ENCODE data around the gene HK1. TPM values are rescaled to one million over a fixed set of nuclear protein-coding genes. Genes with fewer than 3 reads are reported as not detected.
A peak's percentile ranks its signal among the peaks of the same experiment; 100 is the strongest.

HK1 gene
- total and polyA plus RNA-seq, 2 of the 13 experiments (the other 11 are each of a cell fraction or from before 2014, with no cell fraction given) = 0.29 to 1.5 TPM

- POLR2A ChIA-PET = no interaction called here
Measured at GRCh38 chr10:69232252-69232651, 46.0 kb upstream of the HK1 start.

DNA sequence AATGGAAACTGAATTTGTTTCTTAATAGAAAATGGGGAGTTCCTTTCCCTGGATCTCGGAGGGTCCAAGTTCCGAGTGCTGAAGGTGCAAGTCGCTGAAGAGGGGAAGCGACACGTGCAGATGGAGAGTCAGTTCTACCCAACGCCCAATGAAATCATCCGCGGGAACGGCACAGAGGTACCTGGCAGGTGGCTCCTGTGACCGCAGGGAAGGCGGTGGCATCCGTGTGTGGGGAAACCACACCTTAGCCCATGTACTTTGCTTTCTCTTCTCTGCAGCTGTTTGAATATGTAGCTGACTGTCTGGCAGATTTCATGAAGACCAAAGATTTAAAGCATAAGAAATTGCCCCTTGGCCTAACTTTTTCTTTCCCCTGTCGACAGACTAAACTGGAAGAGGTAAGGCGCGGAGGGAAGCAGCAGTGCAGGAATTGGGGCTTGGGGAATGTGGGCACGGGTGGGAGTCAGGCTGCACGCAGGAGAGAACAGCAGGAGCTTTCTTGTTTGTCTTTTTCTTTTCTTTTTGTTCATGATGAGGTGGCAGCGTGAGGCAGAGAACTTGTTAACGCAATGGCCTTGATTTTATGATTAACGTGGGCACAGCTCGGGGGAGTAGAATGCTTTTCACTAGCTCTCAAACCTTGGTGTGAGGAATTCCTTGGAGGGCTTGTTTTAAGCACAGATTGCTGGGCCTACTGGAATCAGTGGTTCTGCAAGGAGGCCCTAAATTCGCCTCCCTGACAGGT is 45.4 kb upstream of the HK1 start:
- no peak overlapping the region for H3K4me2 ChIP-seq (ENCODE audit: low read depth, low read length)
- H3K79me2 ChIP-seq (ENCODE audit: insufficient read depth, low read length) = no peaks in the 10 kb centered on the region
- BruUV-seq (replicated peaks) = no TSS peak
- H4K20me1 ChIP-seq (ENCODE audit: insufficient read depth, low read length) = no peaks in the 10 kb centered on the region; the same call in 1 of the 2 replicates
- H3K9me3 ChIP-seq (ENCODE audit: low read length) = no peaks in the 10 kb centered on the region
- POLR2A ChIA-PET = no interaction called here
- intact Hi-C loops (cut with micrococcal nuclease; ENCODE audit: unreplicated experiment) (no loop called here), in situ Hi-C loops (cut with HindIII; ENCODE audit: extremely low pct_ligation_motif_present, low pct_unique_long_range_greater_than_20kb) (loop anchor here (10.0 kb wide), 1 partner anchor 272 kb away; no protein-coding TSS in a partner anchor)
- no peak overlapping the region for H2AFZ ChIP-seq (ENCODE audit: low read length)
- no peaks in the 10 kb centered on the region for H3K27me3 ChIP-seq (ENCODE audit: control insufficient read depth in 1 of 2, insufficient read depth in 2 of 2, low read length in 2 of 2)
- H3K27ac ChIP-seq (ENCODE audit: extremely low read length, insufficient read depth, low read length) = no peak overlapping the region
- no peak for ATAC-seq
- H3K9ac ChIP-seq (ENCODE audit: insufficient read depth, low read depth, low read length) = no peak overlapping the region
- no peaks in the 10 kb centered on the region; a peak in 3 of 5 replicates for H3K36me3 ChIP-seq (replicated peaks in 1 of 2; ENCODE audit: control insufficient read depth in 1 of 2, insufficient read depth in 2 of 2, low read length in 2 of 2)
- no peak overlapping the region for H3K4me3 ChIP-seq (replicated peaks in 1 of 3; ENCODE audit: insufficient read depth in 1 of 3, low read depth in 2 of 3, low read length in 3 of 3)
- no peak for FAIRE-seq
- peaks cover 25% of the 10 kb centered on the region for H3K4me1 ChIP-seq (ENCODE audit: insufficient read depth, low read length)
- DNase-seq (ENCODE audit: low spot score) = no peak
- CTCF ChIA-PET (ENCODE audit: low intra/inter-chr PET ratio, low total read pairs) = no interaction called here
- 96% methylated on average over 22 of the region's 22 CpGs for WGBS (ENCODE audit: low lambda C conversion rate)
- TF ChIP-seq ZSCAN12 (CRISPR knock-in tag; IDR thresholded peaks at IDR 0.05) (no peak), ARHGAP35 (CRISPR knock-in tag; IDR thresholded peaks at IDR 0.05; ENCODE audit: borderline replicate concordance) (no peak), GFI1 (CRISPR knock-in tag; IDR thresholded peaks at IDR 0.05; ENCODE audit: borderline replicate concordance) (no peak), FOSL2 (CRISPR knock-in tag; IDR thresholded peaks at IDR 0.05) (no peak), HOXD1 (CRISPR knock-in tag; IDR thresholded peaks at IDR 0.05) (no peak), ZSCAN31 (CRISPR knock-in tag; IDR thresholded peaks at IDR 0.05; ENCODE audit: low read depth) (no peak), PAXIP1 (CRISPR knock-in tag; conservative IDR thresholded peaks at IDR 0.05) (no peak), ATF7-NPFF (CRISPR knock-in tag; IDR thresholded peaks at IDR 0.05; ENCODE audit: low read depth) (no peak), GATA4 (IDR thresholded peaks at IDR 0.05; ENCODE audit: borderline replicate concordance, low read depth) (no peak), ZBTB8A (CRISPR knock-in tag; IDR thresholded peaks at IDR 0.05; ENCODE audit: borderline replicate concordance, low read depth) (no peak), PHF5A (CRISPR knock-in tag; IDR thresholded peaks at IDR 0.05; ENCODE audit: low read depth, unreplicated experiment) (no peak)
- TF ChIP-seq, protein P1, sequence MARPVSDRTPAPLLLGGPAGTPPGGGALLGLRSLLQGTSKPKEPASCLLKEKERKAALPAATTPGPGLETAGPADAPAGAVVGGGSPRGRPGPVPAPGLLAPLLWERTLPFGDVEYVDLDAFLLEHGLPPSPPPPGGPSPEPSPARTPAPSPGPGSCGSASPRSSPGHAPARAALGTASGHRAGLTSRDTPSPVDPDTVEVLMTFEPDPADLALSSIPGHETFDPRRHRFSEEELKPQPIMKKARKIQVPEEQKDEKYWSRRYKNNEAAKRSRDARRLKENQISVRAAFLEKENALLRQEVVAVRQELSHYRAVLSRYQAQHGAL (CRISPR knock-in tag; IDR thresholded peaks at IDR 0.05; ENCODE audit: not compliant biosample characterization) = no peak

More at GRCh38 chr10:69232252-69232651, 46.0 kb upstream of the HK1 start:
- H3K27me3 ChIP-seq (ENCODE audit: control insufficient read depth in 1 of 2, insufficient read depth in 2 of 2, low read length in 2 of 2) = no peaks in the 10 kb centered on the region
- in situ Hi-C loops (cut with HindIII; ENCODE audit: extremely low pct_ligation_motif_present, low pct_unique_long_range_greater_than_20kb) = loop anchor here (10.0 kb wide), 1 partner anchor 273 kb away; no protein-coding TSS in a partner anchor
- 98% methylated on average over 9 of the region's 9 CpGs for WGBS (ENCODE audit: low lambda C conversion rate)
- no peak overlapping the region for H2AFZ ChIP-seq (ENCODE audit: low read length)
- TF ChIP-seq HHEX (CRISPR knock-in tag; IDR thresholded peaks at IDR 0.05) (no peak), TEAD3 (CRISPR knock-in tag; optimal IDR thresholded peaks at IDR 0.05; ENCODE audit: borderline replicate concordance) (peak; percentile 11), ZSCAN21 (CRISPR knock-in tag; IDR thresholded peaks at IDR 0.05; ENCODE audit: borderline replicate concordance) (no peak)
- H3K4me3 ChIP-seq (replicated peaks in 1 of 3; ENCODE audit: insufficient read depth in 1 of 3, low read depth in 2 of 3, low read length in 3 of 3) = no peak overlapping the region
- no peaks in the 10 kb centered on the region for H3K79me2 ChIP-seq (ENCODE audit: insufficient read depth, low read length)
- no TSS peak for BruUV-seq (replicated peaks)
- no peaks in the 10 kb centered on the region; a peak in 3 of 5 replicates for H3K36me3 ChIP-seq (replicated peaks in 1 of 2; ENCODE audit: control insufficient read depth in 1 of 2, insufficient read depth in 2 of 2, low read length in 2 of 2)
- no peak overlapping the region for H3K9ac ChIP-seq (ENCODE audit: insufficient read depth, low read depth, low read length)
- no peak overlapping the region for H3K4me2 ChIP-seq (ENCODE audit: low read depth, low read length)
- no peak for FAIRE-seq
- H4K20me1 ChIP-seq (ENCODE audit: insufficient read depth, low read length) = no peaks in the 10 kb centered on the region; the same call in 1 of the 2 replicates
- no peak for DNase-seq (ENCODE audit: low spot score)
- intact Hi-C loops (cut with micrococcal nuclease; ENCODE audit: unreplicated experiment) = no loop called here
- H3K4me1 ChIP-seq (ENCODE audit: insufficient read depth, low read length) = peaks cover 30% of the 10 kb centered on the region
- no peak for ATAC-seq
- no peak overlapping the region for H3K27ac ChIP-seq (ENCODE audit: extremely low read length, insufficient read depth, low read length)
- no peaks in the 10 kb centered on the region for H3K9me3 ChIP-seq (ENCODE audit: low read length)
- CTCF ChIA-PET (ENCODE audit: low intra/inter-chr PET ratio, low total read pairs) = no interaction called here

All from HepG2 (cell line).